GM06990 (cell line): ENCODE data around the gene RNU5B-1.

Experiments
- DNase-seq: peaks from one replicate; pipeline ENCODE4 v3.0.0-alpha.2; 2011; ENCODE audit not compliant: insufficient read length; ENCODE audit errors: extremely low read depth
- H3K27me3 ChIP-seq: replicated peaks from 2 replicates; pipeline ENCODE4 v1.6.0; 2011; ENCODE audit warnings: low read length; ENCODE audit not compliant: control insufficient read depth, insufficient read depth
- H3K36me3 ChIP-seq: 2 replicates; pipeline ENCODE4 v1.5.1; 2011; ENCODE audit warnings: low read length; ENCODE audit not compliant: control insufficient read depth, insufficient read depth
- H3K4me3 ChIP-seq: replicated peaks from 2 replicates; pipeline ENCODE4 v1.5.1; 2011; ENCODE audit warnings: low read depth, mild to moderate bottlenecking, control low read depth, low read length
- TF ChIP-seq, protein P1 (sequence below): IDR thresholded peaks from 2 replicates; pipeline ENCODE4 v1.5.1; 2011; ENCODE audit warnings: low read length, control low read depth, mild to moderate bottlenecking, inconsistent platforms; ENCODE audit not compliant: insufficient read depth, poor library complexity, severe bottlenecking

The RNU5B-1 gene

DNA sequence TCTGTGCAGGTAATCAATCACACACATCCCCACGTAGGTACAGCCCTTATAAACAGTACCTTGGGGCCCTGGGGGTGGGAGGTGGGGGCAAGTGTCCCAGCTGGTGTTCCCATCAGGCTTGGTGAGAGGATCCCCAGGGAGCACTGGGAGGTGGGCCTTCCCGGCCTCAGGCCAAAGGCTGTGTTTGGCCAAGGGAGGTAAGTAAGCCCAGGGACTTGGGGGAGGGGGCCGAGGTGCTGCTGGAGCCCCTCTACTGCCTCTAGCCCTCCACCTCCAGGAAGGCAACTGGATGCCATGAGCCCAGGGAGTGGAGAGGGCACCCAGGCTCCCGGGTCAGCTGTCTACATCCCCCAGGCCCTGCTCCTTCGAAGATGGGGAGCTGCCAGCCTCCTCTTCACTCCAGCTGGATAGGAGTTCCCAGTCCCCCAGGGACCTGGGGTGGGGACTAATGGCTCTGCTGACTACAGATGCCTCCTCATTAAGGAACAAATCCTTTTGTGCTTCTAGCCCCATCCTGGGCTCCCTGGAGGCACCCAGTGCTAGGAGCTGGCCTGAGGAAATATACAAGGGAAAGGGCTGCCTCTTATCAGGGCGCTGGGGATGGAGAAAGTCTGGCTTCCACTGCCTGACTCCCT is 33.1 kb downstream of the RNU5B-1 start:
- Histone ChIP-seq H3K36me3 (no peaks in the 10 kb centered on the region), H3K4me3 (no peak overlapping the region), H3K27me3 (no peaks in the 10 kb centered on the region)
- TF ChIP-seq, protein P1, sequence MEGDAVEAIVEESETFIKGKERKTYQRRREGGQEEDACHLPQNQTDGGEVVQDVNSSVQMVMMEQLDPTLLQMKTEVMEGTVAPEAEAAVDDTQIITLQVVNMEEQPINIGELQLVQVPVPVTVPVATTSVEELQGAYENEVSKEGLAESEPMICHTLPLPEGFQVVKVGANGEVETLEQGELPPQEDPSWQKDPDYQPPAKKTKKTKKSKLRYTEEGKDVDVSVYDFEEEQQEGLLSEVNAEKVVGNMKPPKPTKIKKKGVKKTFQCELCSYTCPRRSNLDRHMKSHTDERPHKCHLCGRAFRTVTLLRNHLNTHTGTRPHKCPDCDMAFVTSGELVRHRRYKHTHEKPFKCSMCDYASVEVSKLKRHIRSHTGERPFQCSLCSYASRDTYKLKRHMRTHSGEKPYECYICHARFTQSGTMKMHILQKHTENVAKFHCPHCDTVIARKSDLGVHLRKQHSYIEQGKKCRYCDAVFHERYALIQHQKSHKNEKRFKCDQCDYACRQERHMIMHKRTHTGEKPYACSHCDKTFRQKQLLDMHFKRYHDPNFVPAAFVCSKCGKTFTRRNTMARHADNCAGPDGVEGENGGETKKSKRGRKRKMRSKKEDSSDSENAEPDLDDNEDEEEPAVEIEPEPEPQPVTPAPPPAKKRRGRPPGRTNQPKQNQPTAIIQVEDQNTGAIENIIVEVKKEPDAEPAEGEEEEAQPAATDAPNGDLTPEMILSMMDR = no peak
- no peak for DNase-seq

DNA sequence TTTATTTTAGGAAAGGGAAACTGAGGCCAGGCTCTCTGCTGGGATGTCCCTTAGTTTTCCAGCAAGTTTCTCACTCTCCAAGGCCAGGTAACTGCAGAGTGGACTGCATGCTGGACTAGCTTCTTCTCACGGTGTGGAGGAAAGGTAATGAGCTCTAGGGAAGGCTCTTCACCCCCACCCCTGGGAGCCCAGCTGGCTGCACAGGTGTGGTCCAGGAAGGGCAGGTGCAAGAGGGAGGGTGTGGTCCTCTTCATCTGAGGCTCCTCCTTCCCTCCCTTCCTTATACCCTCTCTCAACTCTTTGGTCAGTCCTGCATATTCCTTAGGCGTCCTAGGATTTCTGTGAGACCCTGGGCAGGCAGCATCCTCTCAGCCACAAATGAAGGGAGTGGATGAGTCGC is 33.9 kb downstream of the RNU5B-1 start:
- TF ChIP-seq, protein P1 = no peak
- Histone ChIP-seq H3K4me3 (no peak overlapping the region), H3K36me3 (no peaks in the 10 kb centered on the region), H3K27me3 (no peaks in the 10 kb centered on the region)
- no peak for DNase-seq

DNA sequence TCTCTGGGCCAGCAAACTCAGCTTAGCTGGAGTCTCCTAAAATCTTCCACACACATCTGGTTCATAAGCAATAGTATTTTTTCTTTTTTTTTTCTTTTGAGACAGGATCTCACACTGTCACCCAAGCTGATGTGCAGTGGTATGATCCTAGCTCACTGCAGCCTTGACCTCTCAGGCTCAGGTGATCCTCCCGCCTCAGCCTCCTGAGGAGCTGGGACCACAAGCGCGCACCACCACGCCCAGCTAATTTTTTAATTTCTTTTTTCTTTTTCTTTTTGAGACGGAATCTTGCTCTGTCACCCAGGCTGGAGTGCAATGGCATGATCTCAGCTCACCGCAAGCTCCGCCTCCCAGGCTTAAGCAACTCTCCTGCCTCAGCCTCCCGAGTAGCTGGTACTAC is 34.3 kb downstream of the RNU5B-1 start:
- H3K27me3 ChIP-seq = no peaks in the 10 kb centered on the region
- TF ChIP-seq, protein P1 = no peak
- no peaks in the 10 kb centered on the region for H3K36me3 ChIP-seq
- H3K4me3 ChIP-seq = no peak overlapping the region
- DNase-seq = no peak

DNA sequence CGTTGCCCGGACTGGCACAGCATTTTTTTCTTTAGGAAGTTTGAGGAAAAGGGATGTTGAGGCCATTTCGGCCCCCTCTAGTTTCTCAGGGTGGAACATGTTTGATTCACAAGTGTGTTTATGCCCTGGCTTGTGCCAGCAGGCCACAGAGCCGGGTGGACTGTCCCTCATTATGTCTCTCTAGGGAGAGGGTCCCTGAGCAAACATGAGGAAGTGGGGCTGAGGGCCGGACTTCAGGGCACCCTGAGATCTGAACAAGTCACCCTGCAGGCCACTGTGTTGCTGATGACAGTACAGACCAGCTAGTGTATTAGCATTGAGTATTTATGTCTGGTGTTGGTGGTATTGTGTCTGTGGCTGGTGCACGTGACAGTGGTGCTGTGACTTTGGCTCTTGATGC is 34.9 kb downstream of the RNU5B-1 start:
- no peak for DNase-seq
- Histone ChIP-seq H3K4me3 (no peak overlapping the region), H3K36me3 (no peaks in the 10 kb centered on the region), H3K27me3 (no peaks in the 10 kb centered on the region; the same call in 1 of the 2 replicates)
- TF ChIP-seq, protein P1 = no peak

DNA sequence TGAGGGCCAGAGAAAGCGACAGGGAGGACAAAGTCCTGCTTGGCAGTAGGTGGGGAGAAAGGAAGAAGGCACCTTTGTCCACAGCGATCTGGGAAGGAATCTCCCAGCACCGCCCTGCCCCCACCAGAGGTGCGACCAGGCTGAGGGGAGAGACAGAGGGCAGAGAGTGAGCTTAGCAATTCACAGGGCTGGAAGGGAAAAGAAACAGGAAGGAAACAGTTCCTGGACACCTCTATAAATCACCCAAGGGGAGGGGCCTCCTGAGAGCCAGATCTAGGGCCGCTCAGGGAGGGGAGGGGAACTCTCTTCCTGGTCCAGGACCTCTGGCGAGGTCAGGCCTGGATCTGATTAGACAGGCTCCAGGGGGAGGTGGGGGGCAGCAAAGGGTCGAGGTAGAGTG is 35.4 kb downstream of the RNU5B-1 start:
- TF ChIP-seq, protein P1 = no peak
- Histone ChIP-seq H3K4me3 (no peak overlapping the region), H3K27me3 (no peaks in the 10 kb centered on the region; the same call in 1 of the 2 replicates), H3K36me3 (no peaks in the 10 kb centered on the region)
- no peak for DNase-seq

DNA sequence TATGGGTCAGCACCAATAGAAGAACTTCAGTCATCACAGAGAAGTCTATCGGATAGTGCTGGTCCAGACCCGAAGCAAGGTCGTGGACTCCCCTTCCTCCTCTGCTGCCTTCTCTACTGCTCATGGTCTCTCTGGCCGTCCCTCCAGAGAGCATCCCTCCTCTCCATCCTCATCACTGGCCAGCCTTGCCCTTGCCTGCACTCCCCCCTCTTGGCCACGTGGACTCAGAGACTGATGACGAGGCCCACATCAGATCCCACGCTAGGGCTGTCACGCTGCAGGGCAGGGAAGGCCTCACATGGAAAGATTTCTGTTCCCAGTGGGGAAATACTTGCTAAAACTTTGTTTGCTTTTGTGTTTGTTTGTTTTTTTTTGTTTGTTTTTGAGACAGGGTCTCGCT is 38.0 kb downstream of the RNU5B-1 start:
- Histone ChIP-seq H3K36me3 (no peaks in the 10 kb centered on the region), H3K4me3 (no peak overlapping the region), H3K27me3 (no peaks in the 10 kb centered on the region; the same call in 1 of the 2 replicates)
- TF ChIP-seq, protein P1 = no peak
- DNase-seq = no peak
